GM19328 (cell line): Measurements from ENCODE around the gene GPR15.

Experiments used
- ATAC-seq: cut with Tn5 transposase; IDR thresholded peaks from one replicate; pipeline ENCODE4 v1.9.1; 2021; ENCODE audit warnings: mild to moderate bottlenecking, moderate library complexity; ENCODE audit not compliant: unreplicated experiment

GPR15 gene

DNA sequence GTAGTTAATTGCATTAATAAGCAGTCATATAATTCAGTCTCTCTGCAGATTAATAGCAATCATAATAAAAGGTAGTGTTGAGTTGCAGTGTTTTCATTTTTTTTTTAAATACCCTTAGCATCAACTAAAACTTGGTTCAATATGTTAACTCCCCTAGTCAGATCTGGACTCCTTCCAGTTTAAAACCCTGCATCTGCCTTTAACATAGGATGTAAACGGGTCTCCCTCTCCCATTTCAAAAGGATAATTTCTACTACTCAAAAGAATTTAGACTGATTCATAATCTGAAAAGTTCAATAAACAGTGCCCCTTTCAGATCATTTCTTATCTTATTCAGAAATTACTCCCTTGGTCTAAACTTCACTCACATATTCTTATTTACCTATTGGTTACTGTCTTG is 50.3 kb downstream of the GPR15 start:
- ATAC-seq, result no peak

DNA sequence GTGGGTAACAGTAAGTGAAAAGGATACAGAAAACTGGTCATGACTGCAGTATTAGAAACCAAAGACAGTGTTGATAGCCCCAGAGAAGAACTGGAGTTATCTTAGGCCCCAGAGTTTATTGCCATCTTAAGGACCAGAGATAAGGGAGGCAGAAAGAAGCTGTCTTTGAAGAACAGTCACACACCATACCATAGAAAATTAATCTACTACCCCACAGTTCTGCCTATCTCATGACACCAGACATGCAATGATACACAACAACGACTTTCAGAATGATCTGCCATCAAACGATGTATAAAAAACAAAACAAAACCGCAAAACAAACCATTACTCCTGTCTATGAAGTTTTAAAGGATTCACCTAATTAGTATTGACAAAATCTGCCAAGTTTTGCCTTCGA is 52.0 kb downstream of the GPR15 start:
- no peak for ATAC-seq
